Spleen (tissue), 7 donors: ENCODE data around the gene PCDHB4.

Experiments
- CTCF ChIP-seq, 11 experiments: fragments of 200-600 bp in 7 of 11; fragments of 450-650 bp in 4 of 11; sonication (generic) in 4 of 11; IDR thresholded peaks in 8 of 11; conservative IDR thresholded peaks in 3 of 11; 1 replicate in 7 of 11; 2 replicates in 4 of 11; pipeline versions ENCODE4 v1.4.0 to v1.8.0; 2016 to 2021; ENCODE audit warnings: antibody characterized with exemption in 11 of 11, inconsistent platforms in 4 of 11, mild to moderate bottlenecking in 1 of 11
- POLR2A ChIP-seq, 3 donors: fragments of 450-650 bp; IDR thresholded peaks; one replicate each; pipeline ENCODE4 v1.5.1; 2017; ENCODE audit warnings: antibody characterized with exemption in 3 of 3, mild to moderate bottlenecking in 1 of 3
- donor health status: DM: no; HTN: no; CAD: no; lungs with moderate emphysema.
- donor health status: DM: no; HTN: no; CAD: no.
- donor health status: DM: no; HTN: no; CAD: no.

DNA sequence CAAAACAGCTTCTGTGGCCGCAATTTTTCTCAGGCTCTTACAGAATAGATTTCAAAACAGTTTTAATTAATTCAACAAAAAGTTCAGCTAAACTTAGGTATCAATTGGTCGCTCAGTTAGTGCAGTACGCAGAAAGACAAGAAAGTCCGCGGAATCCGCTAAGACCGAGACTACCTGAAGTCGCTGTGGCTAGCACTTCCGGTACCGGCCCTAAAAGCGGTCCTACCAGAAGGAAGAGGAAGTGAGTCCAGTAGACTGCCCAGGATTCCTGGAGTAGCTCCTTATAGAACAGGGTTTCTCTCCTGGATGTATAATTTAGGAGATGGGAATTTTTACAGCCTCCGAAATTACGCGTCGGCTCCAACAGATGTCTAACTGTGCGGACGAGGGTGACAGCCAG is 43.8 kb upstream of the PCDHB4 start:
- TF ChIP-seq CTCF (IDR thresholded peaks at IDR 0.05 in 8 of 11, conservative IDR thresholded peaks at IDR 0.05 in 3 of 11) (no peak), POLR2A (IDR thresholded peaks at IDR 0.05) (no peak)
